ELR (cell line): ENCODE measurements around the gene TBX1.

ENCODE experiments used
- DNase-seq: peaks from one replicate; pipeline ENCODE4 v3.0.0-alpha.2; 2015; ENCODE audit warnings: low read depth

Gene TBX1

DNA sequence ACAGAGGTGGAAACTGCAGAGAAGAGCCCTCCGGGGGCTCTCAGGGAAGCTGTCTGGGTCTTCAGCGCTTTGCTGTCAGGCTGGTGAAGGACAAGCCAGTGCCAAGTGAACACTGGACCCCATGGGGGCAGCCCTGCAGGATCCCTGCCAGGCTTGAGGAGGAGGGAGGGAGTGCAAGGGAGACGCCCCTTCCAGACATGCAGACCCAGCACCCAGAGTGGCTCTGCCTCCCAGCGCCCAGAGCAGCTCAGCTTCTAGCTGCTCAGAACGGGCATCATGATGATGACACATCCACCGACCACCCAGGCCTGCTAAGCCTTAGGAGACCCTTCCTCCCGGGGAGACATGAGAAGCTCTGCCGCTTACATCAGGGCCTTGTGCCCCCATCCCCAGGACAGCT is 39.7 kb downstream of the TBX1 start:
- no peak for DNase-seq

DNA sequence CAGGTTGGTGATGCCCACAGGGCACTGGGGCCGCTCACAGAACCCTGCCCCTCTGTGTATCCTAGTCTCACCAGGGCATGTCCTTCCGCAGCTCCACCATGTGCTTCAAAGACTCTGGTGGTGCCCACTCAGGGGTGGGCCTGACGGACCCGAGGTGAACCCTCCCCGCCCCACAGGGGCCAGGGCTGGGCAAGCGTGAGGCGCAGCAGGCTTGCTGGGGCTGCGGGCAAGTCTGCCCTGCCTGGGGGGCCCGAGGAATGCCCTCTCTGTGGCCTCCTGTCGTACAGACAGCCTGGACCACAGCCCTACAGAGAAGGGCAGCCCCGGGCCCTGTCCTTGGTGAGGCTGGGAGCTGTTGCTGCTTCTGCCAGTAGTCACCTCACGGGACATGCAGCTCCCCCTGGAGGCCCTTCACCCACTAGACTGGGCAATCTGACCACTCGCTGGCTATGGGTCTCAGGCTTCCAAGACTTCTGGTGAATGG is 40.2 kb downstream of the TBX1 start:
- DNase-seq, result peak; percentile 64

DNA sequence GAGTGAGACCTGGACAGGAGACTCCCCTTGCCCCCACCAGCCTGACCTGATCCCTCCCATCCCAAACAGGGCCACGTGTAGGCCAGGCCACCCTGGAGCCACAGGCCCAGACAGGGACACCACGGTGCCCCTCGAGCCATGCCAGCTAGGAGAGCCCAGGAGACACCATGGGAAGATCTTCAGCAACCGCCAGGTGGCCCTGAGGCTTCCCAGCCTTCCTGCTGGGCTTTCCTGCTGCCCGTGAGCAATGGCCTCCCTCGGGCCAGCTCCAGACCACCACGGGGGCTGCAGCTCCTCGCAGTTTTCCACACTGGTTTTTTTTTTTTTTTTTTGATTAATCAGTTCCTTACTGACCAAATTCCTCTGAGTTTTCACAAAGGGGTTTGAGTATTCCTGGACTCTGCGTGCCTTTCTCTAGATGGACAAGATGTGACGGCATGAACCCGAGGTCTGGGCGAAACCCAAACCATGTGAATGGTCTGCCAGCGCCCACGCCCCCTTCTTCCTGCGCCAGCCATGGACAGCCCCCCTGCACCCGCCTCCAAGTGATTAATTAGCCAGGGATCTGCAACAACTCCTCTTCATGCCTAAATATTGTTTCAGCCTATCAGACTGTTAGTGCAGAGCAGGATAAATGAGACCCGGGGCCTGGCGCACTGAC is 40.9 kb downstream of the TBX1 start:
- DNase-seq, result no peak

DNA sequence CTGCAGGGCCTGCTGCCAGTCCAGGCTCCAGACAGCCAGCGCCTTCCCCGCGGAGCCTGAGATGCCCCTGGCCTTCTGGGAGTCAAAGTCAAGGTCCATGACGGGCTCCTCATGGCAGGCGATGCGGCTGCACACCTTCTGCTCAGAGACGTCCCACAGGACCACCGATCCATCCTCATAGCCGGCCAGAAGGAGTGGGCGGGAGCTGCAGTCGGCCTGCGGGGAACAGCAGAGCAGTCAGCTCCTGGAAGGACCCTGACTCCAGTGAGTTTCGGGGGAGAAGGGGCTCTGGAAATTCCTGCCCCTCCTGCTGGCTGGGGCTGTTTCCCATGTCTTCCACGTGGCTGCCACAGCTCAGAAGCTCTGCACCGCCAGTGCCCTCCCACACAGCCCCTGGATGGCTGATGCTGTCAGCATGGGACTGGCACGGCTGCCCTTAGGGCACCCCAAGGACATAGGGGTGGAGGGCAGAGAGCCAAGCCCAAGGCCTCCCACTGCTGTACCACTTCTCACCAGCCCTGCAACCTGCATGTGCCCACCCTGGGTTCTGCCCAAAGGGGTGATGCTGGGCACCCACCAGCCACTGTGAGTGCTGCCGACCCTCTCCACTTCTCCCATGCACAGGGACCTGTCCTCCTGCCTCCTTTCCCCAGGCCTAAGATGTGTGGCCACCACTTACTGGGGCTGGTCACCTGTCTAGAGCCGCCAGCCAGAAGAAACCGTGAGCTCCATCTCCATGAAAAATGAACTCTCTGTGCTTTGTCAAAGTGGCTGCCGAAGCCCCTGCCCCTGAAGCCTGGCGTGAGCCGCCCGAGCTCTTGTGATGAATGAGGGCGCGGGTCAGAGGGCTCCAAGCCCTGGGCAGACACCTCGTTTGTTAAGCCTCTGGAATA is 41.7 kb downstream of the TBX1 start:
- no peak for DNase-seq

DNA sequence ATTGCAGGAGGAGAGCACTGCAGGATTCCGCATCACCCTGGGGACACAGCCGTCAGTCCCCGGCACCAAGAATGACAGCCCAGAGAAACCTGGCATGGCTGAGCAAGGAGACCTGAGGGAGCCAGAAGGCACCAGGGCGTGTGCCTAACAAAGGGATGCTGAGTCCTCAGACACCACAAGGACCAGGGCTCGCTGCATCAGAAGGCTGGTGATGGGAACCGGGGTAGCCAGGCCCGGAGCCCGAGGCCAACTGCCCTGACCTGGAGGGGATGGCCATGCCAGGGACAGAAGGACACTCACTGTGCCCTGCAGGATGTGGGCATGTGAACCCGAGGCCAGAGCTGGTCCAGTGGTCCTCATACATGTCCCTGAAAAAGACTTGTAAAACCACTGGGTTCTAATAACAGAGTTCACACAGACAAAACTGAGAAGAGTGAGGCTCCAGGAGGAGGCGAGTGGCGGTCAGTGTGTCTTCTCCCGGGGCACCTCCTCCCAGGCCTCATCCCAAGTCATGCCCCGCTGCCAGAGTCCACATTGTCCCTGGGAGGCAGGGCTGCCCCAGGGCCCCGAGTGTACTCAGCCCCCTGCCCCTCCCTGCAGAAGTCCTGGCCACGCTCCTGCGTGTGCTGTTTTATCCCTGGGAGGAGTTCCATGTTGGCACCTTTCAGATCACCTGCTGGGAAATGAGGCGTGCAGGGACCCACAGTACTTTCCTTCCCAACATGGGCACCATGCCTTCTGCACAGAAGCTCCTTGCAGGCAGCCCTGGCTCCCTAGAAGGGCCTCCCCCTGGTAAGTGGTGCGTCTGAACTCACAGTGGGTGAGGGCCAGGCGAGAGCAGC is 42.5 kb downstream of the TBX1 start:
- no peak for DNase-seq

DNA sequence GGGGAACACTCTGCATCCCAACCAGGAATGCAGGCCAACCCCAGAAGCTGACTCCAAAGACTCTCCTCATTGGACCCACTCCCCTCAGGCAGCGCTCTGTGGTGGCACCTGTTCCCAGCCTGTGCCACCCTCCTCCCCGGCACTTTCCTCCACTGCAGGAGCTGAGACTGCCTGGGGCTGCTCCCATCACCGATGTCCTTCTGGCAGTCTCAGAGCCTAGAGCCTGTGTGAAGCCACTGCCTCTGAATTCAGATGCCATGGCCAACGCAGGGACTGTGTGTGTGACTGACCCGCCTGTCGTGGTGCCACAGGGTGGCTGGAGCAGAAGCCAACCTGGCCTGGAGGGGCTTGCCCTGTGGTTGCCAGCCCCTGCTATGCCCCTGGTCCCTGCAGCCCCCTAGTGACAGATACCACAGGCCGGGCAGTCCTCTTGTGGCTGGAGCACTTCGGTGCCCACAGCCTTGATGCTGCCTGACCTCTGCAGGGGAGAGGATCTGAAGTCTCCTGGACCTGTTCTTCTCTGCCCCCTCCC is 43.2 kb downstream of the TBX1 start:
- DNase-seq, result no peak

DNA sequence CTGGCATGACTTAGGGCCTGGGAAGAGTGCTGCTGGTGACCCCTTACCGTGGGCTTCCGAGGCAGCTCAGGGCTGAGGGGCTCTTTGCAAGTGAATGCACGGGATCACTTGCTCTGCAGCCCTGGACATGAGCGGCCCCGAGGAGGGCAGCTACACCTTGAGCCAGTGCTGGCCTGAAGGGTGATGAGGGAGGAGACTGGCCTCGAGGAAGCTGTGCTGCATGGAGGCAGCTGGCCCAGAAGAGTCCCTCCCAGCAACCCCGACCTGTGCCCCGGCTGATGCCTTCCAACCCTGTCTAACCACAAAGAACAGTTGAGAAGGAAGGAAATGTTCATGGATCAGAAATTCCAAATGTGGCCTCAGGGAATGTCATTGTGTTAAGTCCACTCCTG is 45.2 kb downstream of the TBX1 start:
- peak; percentile 59 for DNase-seq

DNA sequence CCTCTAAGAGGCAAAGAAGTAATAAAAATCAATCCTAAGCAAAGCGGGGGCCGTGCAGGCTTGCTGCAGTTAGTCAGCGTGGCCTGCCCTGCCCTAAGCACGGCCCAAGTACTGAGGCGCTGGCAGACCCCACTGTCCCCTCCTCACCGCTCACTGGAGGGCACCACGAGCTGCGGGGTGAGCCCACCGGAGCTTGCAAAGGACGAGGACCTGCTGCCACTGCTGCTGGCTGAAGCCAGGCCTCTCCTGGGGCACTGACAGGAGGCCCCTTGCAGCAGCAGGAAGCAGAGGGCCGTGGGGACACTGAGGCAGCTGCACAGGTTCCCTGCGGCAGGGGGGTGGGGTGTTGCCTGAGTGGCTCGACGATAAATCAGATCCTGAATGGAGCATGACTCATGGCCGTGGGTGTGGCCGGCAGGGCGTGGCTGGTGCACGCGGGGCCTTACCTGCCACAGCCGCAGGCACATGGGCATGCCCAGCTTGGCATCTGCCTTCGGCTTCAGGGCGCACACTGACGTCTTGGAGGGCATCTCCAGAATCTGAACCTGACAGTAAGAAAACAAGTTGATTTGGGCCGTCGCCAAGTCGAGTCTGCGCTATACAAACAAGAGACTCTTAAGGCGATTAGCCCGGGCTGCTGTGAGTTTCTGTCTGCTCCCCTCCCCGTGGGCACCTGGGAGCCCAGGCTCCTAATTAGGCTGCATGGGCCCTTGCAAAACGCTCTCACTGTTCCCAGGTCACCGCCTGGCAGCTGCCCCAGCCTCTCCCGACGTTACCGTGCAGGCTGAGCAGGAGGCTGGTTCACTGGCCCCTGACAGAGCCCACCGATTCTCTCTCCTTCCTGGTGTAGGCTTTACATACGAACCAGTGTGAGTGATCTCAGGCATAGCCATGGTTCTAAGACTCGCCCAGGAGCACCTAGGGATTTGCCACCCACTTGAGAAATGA is 45.9 kb downstream of the TBX1 start:
- peak; percentile 46 for DNase-seq

DNA sequence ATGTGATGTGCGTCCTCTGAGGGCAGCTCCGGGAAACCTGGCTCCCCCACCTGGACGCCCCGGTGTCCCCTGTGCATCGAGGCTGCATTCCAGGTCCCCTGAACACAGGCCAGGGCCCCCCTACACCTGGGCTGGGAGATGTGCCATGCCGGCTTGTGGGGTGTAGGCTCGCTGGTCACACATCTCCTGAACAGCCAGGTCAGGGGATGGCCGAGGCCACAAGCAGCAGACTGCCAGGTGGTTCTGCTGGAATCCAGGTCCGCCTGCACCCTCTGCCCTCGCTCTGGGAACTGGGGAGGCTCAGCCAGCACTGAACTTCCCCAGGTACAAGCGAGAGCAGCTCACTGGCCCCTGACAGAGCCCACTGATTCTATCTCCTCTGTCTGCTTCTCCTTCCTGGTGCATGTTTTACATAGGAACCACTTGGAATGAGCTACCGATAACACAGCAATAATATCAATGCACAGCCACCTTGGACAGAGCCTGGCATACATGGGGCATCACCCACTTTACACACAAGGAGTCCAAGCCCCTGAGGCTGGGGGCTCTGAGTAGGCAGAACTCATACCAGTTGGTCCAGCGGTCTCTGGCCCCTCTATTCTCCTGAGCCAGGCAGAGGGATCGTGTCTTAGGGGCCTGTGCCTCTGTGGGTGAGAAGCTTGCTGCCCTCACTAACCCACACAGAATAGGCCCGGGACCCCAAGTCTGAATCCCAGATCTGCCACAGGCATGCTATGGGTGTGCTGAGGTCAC is 46.8 kb downstream of the TBX1 start:
- DNase-seq, result no peak

DNA sequence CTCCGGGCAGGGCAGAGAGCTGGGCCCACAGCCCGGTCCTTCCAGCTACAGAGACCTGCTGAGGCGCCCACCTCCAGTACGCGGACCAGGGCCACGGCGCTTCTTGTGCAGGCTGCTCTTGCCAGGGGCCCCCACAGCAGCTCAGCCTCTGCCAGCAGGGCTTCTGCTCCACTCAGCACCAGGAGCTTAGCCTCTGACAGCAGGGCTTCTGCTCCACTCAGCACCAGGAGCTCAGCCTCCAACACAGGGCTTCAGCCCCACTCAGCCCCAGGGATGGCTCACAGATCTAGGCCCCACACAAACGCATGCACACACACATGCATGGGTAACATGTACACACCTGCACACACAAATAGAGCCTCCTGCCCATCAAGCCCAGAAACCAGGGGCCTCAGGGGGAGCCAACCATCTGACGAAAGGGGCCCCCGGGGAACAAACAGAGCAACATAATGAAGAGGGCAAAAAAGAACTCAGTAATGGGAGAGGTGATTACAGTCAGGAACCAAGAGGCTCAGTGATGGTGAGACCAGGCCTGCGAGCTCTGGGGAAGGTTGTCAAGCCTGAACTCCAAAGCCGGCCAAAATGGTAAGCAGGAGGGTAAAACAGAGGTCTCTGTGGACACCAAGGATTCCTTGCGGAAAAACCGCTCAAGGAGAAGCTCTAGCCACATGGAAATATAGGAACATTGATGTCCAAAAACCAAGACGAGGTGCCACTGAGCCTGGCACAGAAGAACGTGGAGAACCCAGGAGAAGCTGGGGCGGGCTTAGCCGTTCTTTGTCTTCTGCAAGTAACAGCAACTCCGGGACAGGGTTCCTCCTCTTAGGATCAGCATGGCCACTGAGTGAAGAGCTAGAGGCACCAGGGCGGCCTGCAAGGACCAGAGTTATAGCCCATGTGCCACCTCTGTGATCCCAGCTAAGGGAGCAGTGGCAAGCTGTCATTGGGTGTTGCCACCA is 47.6 kb downstream of the TBX1 start:
- DNase-seq, result no peak

DNA sequence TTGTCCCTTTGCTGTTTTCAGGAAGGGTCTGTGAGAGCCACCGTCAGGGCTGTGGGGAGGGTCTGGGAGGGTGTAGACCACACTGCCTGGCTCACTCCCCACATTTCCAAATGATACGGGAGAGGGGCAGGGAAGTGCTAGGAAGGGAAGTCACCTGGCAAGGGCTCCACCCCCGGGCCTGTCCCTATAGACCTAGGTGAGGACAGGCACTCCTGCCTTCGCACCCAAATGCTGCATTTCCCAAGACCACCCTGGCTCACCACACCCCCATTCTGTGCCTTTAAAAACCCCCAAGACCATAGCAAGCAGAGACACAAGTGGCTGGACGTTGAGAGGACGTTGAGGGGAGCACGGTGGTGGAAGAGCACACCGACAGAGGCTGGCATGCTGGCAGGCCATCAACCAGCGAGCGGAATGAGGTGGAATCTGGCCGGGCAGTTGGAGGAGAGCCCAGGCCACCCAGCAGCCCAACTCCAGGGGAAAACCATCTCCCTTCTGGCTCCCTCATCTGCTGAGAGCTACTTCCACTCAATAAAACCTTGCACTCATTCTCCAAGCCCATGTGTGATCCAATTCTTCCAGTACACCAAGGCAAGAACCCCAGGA is 48.4 kb downstream of the TBX1 start:
- no peak for DNase-seq

DNA sequence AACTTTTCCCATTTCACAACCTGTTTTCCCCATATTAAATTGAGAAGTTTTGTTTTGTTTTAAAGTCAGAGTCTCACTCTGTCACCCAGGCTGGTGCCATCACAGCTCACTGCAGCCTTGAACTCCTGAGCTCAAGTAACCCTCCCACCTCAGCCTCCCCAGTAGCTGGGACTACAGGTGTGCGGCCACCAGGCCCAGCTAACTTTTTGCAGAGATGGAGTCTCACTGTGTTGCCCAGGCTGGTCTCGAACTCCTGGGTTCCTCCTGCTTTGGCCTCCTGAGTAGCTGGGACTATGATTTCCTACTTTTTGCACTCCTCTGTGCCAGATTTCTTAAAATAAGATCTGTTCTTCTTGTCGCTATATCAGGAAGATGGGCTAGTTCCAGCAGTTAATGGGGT is 49.2 kb downstream of the TBX1 start:
- DNase-seq, result no peak

DNA sequence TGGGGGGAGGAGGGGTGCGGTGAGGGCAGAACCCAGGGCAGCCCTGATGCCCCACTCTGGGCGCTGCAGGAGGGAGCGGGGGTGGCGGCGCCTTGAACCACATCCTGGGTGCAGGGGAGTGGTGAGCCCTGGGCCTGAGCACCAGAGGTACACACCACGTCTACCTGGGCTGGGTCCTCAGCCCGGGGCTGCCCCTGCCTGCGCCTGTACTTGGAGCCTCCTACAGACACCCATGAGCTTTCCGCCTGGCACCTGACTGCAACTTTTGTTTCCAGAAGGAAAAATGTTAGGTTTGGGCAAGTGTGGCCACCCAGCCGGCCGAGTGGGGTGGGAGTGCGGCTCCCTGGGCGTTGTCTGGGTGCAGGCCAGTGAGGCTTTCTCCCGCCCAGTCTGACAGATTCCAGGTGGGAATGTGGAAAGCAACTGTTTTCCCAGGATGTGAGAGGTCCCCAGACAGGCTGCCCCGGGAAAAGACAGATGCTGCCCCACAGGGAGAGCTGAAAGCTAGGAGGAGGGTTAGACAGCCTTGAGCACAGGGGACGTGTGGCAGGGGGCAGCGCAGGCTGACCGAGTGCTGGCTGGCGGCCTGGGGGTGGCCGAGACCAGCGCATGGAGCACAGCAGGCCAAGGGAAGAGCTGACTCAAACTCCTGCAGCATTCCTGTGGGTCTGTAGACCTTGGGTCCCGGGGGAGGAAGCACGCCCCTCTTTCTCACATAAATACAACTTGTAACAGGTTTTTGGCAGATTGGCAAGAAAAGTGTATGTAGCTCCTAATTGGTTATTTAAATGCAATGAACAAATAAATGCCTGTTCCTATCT is 50.0 kb downstream of the TBX1 start:
- DNase-seq, result peak; percentile 45

DNA sequence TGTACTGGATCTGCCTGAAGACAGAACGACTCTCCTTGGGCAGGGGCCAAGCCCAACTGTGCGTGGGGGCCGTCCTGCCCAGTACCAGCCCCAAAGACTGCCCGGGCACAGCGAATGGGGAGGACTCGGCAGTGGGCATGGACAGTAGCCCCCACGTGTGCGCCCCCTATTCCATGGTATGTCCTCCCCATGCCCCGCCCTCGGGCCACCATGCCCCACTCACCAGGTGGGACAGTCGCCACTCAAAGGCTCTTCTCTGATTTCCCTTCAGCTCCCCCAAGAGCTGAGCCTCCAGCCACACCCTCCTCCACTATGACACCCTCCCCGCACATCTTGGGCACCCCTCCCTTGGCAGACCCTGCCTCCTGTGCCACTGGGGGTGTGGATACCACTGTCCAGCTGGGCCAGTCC is 50.6 kb downstream of the TBX1 start:
- no peak for DNase-seq

DNA sequence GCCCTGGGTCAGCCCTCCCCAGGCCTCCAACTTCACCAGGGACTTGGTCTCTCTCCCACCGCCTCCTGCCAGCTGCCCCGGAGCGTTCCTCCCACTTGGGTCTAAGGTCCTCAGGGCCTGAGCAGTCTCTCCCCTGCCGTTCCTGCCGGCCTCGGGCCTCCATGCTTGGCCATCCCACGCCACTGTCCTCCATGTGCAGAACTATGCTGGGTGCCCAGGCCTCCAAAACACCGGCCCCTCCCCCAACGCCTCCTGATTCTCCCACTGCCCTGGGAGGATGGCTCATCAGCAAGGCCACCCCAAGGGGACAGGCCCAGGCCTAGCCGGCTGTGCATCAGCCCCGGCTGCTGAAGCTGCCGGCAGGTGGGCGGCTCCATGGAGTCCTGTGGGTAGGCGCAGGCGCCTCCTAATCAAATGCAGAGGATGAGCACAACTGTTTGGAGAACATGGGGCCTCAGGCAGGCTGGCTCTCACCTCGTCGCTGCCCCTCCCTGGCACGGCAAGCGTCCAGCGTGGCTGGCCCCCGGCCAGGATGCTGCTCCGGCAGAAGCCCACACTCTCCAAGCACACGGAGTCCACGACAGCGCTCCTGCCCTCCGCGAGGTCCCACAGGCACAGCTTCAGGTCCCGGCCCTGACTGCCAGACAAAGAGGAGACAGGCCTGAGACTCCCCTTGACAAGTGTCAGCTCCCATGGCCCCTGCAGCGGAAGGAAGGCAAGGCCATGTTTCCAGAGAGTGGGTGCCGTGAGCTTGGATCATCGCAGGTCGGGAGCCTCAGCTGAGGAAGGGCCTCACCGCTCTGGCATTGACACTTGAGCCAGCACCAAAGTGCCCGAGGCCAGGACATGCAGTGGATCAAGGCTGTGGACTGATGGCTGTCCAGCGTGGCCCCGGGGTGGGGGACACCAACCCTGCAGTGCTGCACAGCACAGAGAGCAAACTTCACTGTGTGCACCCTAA is 51.5 kb downstream of the TBX1 start:
- no peak for DNase-seq

DNA sequence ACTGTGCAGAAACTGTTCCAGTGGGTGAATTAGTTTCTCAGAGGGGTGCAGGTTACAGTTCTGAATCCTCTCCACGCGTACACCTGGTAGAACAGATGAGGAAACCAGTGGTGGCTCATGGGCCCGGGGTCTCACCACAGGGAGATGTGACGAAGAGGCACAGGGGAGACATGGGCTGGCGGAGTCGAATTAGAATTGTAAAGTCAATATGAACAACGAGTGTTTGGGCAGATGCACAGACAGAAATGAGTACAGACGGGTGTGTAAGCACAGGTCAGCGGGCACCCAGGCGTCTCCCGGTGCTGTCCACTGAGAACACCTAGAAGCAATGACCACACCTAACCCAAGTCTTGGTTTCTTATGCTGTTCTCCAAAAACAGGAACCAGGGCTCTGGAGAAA is 52.3 kb downstream of the TBX1 start:
- DNase-seq, result no peak

DNA sequence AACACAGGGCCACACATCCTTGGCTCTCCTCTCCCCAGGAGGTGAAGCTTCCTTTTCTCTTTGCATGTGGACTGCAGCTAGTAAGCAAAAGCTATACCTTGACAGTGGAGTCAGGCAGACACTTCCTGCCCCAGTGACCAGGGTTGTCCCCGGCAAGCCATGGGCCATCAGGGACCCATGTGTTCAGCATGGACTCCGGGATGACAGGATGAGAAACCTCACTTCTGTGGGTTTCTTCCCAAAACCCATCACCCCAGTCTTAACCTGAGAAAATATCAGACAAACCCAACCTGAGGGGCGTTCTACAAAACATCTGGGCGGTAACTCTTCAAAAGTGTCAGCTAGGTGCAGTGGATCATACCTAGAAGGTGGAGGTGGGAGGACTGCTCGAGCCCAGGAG is 53.9 kb downstream of the TBX1 start:
- DNase-seq, result no peak
